MM.1S (cell line): ENCODE measurements around the gene C10orf90.

Experiments
- EZH2 ChIP-seq: fragments of 300-600 bp; sonication (generic); optimal IDR thresholded peaks from 2 replicates; pipeline ENCODE3; 2017; ENCODE audit warnings: low read depth, mild to moderate bottlenecking, antibody characterized with exemption, low read length, mixed read lengths
- TF ChIP-seq, protein P1 (sequence below): fragments of 300-600 bp; sonication (generic); IDR thresholded peaks from 2 replicates; pipeline ENCODE4 v1.5.1; 2016; ENCODE audit warnings: antibody characterized with exemption, low read length, mixed read lengths

DNA sequence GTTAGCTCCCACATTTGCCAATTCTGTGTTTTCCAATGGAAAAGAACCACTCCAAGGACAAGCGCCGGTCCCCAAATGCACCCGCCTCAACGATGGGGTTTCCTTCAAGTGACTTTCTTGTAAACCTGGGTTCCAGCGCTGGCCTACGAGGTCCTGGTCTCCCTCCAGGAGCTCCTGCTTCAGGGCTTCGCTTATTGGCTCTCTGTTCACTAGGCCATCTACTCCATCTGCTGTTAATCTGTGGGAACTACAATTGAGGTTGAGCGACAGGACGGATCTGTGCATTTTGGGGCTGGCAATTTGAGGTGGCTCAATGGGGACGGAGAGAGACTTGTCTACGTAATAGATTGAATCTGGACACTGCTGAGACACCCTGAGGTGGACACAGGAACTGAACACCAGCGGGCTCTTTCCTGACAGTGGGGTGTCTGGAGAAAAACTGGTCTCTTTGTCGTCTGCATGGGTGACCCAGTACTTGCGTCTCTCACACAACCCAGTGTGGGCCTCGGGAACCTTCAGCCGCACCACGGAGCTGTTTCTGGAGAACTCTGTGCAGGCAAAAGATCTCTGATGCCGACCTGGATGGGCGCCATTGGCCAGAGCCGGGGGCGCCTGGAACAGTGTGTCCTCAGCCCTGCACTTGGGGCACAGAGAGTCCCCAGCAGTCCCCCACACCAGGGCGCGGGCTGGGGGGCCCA, 166.3 kb downstream of the C10orf90 start:
- TF ChIP-seq, protein P1, sequence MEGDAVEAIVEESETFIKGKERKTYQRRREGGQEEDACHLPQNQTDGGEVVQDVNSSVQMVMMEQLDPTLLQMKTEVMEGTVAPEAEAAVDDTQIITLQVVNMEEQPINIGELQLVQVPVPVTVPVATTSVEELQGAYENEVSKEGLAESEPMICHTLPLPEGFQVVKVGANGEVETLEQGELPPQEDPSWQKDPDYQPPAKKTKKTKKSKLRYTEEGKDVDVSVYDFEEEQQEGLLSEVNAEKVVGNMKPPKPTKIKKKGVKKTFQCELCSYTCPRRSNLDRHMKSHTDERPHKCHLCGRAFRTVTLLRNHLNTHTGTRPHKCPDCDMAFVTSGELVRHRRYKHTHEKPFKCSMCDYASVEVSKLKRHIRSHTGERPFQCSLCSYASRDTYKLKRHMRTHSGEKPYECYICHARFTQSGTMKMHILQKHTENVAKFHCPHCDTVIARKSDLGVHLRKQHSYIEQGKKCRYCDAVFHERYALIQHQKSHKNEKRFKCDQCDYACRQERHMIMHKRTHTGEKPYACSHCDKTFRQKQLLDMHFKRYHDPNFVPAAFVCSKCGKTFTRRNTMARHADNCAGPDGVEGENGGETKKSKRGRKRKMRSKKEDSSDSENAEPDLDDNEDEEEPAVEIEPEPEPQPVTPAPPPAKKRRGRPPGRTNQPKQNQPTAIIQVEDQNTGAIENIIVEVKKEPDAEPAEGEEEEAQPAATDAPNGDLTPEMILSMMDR, result peak; percentile 41
- no peak for TF ChIP-seq EZH2
